Cardiac ventricle fibroblast (primary cell): ENCODE data around the gene KRT78. TPM values are rescaled to one million over a fixed set of nuclear protein-coding genes. Genes with fewer than 3 reads are reported as not detected.

ENCODE experiments used
- total RNA-seq: library from RNA; depleted of rRNA; stranded (reverse); fragments of >200 nt; gene quantifications from 2 replicates; pipeline ENCODE4 v1.2.3, GENCODE V29; 2015

Gene KRT78, protein sequence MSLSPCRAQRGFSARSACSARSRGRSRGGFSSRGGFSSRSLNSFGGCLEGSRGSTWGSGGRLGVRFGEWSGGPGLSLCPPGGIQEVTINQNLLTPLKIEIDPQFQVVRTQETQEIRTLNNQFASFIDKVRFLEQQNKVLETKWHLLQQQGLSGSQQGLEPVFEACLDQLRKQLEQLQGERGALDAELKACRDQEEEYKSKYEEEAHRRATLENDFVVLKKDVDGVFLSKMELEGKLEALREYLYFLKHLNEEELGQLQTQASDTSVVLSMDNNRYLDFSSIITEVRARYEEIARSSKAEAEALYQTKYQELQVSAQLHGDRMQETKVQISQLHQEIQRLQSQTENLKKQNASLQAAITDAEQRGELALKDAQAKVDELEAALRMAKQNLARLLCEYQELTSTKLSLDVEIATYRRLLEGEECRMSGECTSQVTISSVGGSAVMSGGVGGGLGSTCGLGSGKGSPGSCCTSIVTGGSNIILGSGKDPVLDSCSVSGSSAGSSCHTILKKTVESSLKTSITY
- total RNA-seq, result not detected in 2 replicates

GRCh38 chr12:52848661-52849255 is at the start of gene KRT78:
Gene KRT78, minus strand, starts transcription at chr12:52848994. Its CDS starts 64 bp downstream, at chr12:52848930.

GRCh38 chr12:52833922-52834726 is 14.7 kb downstream of the KRT78 start, which contains the start of gene KRT79:
Gene KRT79, minus strand, starts transcription at chr12:52834311. Its CDS starts 51 bp downstream, at chr12:52834260.

GRCh38 chr12:52813885-52814709 is 34.7 kb downstream of the KRT78 start, which contains the start of gene KRT4:
Gene KRT4, minus strand, starts transcription at chr12:52814116. Its CDS starts 58 bp downstream, at chr12:52814058.

GRCh38 chr12:52795694-52796428 is 52.9 kb downstream of the KRT78 start, which contains the start of gene KRT3:
Gene KRT3, minus strand, starts transcription at chr12:52796117. Its CDS starts 75 bp downstream, at chr12:52796042.

Other genes starting within 250 kb of the KRT78 start
- gene KRT72, start 247.5 kb downstream of the KRT78 start, total RNA-seq, result not detected in 2 replicates
- gene KRT73, start 230.4 kb downstream of the KRT78 start, total RNA-seq, result not detected in 2 replicates
- gene KRT2, start 196.8 kb downstream of the KRT78 start, total RNA-seq, result not detected in 2 replicates
- not detected in 2 replicates for gene KRT1, start 168.6 kb downstream of the KRT78 start, total RNA-seq
- gene KRT77, start 145.5 kb downstream of the KRT78 start, total RNA-seq, result not detected in 2 replicates
- not detected in 2 replicates for gene KRT76, start 71.6 kb downstream of the KRT78 start, total RNA-seq
- not detected in 2 replicates for gene KRT3, start 52.9 kb downstream of the KRT78 start, total RNA-seq
- not detected in 2 replicates for gene KRT4, start 34.9 kb downstream of the KRT78 start, total RNA-seq
- not detected in 2 replicates for gene KRT79, start 14.7 kb downstream of the KRT78 start, total RNA-seq
- 9.6 and 10.3 TPM in 2 replicates for gene KRT8, start 56.1 kb upstream of the KRT78 start, total RNA-seq
- gene KRT18, start 100.1 kb upstream of the KRT78 start, total RNA-seq, result 34.2 and 38.4 TPM in 2 replicates
- 513 and 617 TPM in 2 replicates for gene EIF4B, start 157.5 kb upstream of the KRT78 start, total RNA-seq
- 92.5 and 97.3 TPM in 2 replicates for gene TNS2, start 201.1 kb upstream of the KRT78 start, total RNA-seq
- 18.2 and 24.9 TPM in 2 replicates for gene SPRYD3, start 230.4 kb upstream of the KRT78 start, total RNA-seq
- 457 and 644 TPM in 2 replicates for gene IGFBP6, start 248.7 kb upstream of the KRT78 start, total RNA-seq